K562 (cell line): Measurements from ENCODE around the gene TIPARP.

Experiments used
- CC2D1A ChIP-seq: fragments of 450-650 bp; IDR thresholded peaks from 2 replicates; pipeline ENCODE4 v1.6.1; 2017; ENCODE audit warnings: mild to moderate bottlenecking
- HCFC1 ChIP-seq: IDR thresholded peaks from 2 replicates; pipeline ENCODE4 v1.6.1; 2012; ENCODE audit warnings: low read depth, low read length, improper control_type of control experiment
- ZNF134 ChIP-seq: fragments of 250-450 bp; sonication (Bioruptor Pico); conservative IDR thresholded peaks from 2 replicates; pipeline ENCODE4 v1.4.0; 2020
- ZNF41 ChIP-seq: fragments of 250-450 bp; sonication (Bioruptor Pico); conservative IDR thresholded peaks from 2 replicates; pipeline ENCODE4 v1.4.0; 2020; ENCODE audit warnings: mild to moderate bottlenecking
- TF ChIP-seq, protein P1 (sequence below): sonication (generic); formaldehyde crosslinking; IDR thresholded peaks from 2 replicates; pipeline ENCODE4 v1.8.0; 2023; ENCODE audit warnings: mild to moderate bottlenecking, missing genetic modification reagents
- TF ChIP-seq, protein P2 (sequence below), 3 experiments: IDR thresholded peaks in 2 of 3; conservative IDR thresholded peaks in 1 of 3; 2 replicates each; pipeline ENCODE4 v1.5.1; 2011 to 2012; ENCODE audit warnings: low read length in 3 of 3, mild to moderate bottlenecking in 3 of 3, control low read depth in 2 of 3, improper control_type of control experiment in 1 of 3, inconsistent platforms in 1 of 3, low read depth in 1 of 3, mixed read lengths in 1 of 3, moderate library complexity in 1 of 3; ENCODE audit not compliant: insufficient read depth in 2 of 3
- TF ChIP-seq, protein P3 (sequence below): fragments of 250-450 bp; sonication (Bioruptor Pico); IDR thresholded peaks from 2 replicates; pipeline ENCODE4 v1.4.0; 2020; ENCODE audit warnings: borderline replicate concordance
- TF ChIP-seq, protein P4 (sequence below), 2 experiments: fragments of 450-650 bp in 1 of 2; sonication (generic) in 1 of 2; formaldehyde crosslinking in 1 of 2; IDR thresholded peaks; 2 replicates each; pipeline versions ENCODE4 v1.7.1 to v1.9.0; 2016 to 2022; ENCODE audit warnings: inconsistent platforms in 1 of 2, mild to moderate bottlenecking in 1 of 2, missing genetic modification reagents in 1 of 2

DNA sequence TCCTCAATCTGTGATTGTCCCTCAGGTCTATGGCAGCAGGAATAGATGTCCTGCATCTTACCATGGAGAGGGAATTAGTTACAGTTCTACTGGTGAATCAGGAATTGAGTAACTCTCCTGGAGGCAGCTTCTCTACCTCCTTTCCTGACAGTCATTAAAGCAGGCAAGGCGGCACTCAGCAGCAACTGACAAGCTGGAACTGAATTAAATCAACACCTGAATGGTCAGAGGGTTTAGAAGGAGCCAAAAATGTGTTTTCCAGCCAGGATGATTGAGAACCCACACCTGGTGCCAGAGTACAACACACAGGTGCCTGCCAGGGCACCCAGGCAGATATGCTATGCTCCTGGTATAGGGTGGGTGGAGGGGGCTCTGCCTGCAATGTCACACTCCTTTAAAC is 43.1 kb upstream of the TIPARP start:
- TF ChIP-seq, protein P1, sequence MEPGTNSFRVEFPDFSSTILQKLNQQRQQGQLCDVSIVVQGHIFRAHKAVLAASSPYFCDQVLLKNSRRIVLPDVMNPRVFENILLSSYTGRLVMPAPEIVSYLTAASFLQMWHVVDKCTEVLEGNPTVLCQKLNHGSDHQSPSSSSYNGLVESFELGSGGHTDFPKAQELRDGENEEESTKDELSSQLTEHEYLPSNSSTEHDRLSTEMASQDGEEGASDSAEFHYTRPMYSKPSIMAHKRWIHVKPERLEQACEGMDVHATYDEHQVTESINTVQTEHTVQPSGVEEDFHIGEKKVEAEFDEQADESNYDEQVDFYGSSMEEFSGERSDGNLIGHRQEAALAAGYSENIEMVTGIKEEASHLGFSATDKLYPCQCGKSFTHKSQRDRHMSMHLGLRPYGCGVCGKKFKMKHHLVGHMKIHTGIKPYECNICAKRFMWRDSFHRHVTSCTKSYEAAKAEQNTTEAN = no peak
- no peak for TF ChIP-seq CC2D1A
- no peak for TF ChIP-seq ZNF41 (CRISPR knock-in tag)
- TF ChIP-seq, protein P2, sequence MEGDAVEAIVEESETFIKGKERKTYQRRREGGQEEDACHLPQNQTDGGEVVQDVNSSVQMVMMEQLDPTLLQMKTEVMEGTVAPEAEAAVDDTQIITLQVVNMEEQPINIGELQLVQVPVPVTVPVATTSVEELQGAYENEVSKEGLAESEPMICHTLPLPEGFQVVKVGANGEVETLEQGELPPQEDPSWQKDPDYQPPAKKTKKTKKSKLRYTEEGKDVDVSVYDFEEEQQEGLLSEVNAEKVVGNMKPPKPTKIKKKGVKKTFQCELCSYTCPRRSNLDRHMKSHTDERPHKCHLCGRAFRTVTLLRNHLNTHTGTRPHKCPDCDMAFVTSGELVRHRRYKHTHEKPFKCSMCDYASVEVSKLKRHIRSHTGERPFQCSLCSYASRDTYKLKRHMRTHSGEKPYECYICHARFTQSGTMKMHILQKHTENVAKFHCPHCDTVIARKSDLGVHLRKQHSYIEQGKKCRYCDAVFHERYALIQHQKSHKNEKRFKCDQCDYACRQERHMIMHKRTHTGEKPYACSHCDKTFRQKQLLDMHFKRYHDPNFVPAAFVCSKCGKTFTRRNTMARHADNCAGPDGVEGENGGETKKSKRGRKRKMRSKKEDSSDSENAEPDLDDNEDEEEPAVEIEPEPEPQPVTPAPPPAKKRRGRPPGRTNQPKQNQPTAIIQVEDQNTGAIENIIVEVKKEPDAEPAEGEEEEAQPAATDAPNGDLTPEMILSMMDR (IDR thresholded peaks at IDR 0.05 in 2 of 3, conservative IDR thresholded peaks at IDR 0.05 in 1 of 3; ENCODE audit: insufficient read depth in 2 of 3, low read depth in 1 of 3, low read length in 3 of 3) = no peak
- no peak for TF ChIP-seq ZNF134
- no peak for TF ChIP-seq HCFC1
- TF ChIP-seq, protein P3, sequence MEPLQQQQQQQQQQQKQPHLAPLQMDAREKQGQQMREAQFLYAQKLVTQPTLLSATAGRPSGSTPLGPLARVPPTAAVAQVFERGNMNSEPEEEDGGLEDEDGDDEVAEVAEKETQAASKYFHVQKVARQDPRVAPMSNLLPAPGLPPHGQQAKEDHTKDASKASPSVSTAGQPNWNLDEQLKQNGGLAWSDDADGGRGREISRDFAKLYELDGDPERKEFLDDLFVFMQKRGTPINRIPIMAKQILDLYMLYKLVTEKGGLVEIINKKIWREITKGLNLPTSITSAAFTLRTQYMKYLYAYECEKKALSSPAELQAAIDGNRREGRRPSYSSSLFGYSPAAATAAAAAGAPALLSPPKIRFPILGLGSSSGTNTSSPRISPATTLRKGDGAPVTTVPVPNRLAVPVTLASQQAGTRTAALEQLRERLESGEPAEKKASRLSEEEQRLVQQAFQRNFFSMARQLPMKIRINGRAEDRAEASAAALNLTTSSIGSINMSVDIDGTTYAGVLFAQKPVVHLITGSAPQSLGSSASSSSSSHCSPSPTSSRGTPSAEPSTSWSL (CRISPR knock-in tag) = no peak
- TF ChIP-seq, protein P4, sequence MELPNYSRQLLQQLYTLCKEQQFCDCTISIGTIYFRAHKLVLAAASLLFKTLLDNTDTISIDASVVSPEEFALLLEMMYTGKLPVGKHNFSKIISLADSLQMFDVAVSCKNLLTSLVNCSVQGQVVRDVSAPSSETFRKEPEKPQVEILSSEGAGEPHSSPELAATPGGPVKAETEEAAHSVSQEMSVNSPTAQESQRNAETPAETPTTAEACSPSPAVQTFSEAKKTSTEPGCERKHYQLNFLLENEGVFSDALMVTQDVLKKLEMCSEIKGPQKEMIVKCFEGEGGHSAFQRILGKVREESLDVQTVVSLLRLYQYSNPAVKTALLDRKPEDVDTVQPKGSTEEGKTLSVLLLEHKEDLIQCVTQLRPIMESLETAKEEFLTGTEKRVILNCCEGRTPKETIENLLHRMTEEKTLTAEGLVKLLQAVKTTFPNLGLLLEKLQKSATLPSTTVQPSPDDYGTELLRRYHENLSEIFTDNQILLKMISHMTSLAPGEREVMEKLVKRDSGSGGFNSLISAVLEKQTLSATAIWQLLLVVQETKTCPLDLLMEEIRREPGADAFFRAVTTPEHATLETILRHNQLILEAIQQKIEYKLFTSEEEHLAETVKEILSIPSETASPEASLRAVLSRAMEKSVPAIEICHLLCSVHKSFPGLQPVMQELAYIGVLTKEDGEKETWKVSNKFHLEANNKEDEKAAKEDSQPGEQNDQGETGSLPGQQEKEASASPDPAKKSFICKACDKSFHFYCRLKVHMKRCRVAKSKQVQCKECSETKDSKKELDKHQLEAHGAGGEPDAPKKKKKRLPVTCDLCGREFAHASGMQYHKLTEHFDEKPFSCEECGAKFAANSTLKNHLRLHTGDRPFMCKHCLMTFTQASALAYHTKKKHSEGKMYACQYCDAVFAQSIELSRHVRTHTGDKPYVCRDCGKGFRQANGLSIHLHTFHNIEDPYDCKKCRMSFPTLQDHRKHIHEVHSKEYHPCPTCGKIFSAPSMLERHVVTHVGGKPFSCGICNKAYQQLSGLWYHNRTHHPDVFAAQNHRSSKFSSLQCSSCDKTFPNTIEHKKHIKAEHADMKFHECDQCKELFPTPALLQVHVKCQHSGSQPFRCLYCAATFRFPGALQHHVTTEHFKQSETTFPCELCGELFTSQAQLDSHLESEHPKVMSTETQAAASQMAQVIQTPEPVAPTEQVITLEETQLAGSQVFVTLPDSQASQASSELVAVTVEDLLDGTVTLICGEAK (IDR thresholded peaks at IDR 0.05) = no peak
- TF ChIP-seq, protein P4 (CRISPR knock-in tag; IDR thresholded peaks at IDR 0.05) = no peak
